HG03097 (cell line): ENCODE data around the gene OPCML.

Experiments
- ATAC-seq: cut with Tn5 transposase; IDR thresholded peaks from one replicate; pipeline ENCODE4 v1.9.1; 2021; ENCODE audit not compliant: unreplicated experiment, low FRiP score

Gene OPCML

GRCh38 chr11:133306019-133306418, 226.3 kb downstream of the OPCML start:
- no peak for ATAC-seq

GRCh38 chr11:133305208-133305956, 226.9 kb downstream of the OPCML start:
- ATAC-seq: no peak

- no peak for ATAC-seq
Observed at GRCh38 chr11:133303262-133303661, 229.0 kb downstream of the OPCML start.

- no peak for ATAC-seq
Observed at GRCh38 chr11:133302056-133302455, 230.2 kb downstream of the OPCML start.

- ATAC-seq: no peak
Observed at GRCh38 chr11:133300666-133301065, 231.6 kb downstream of the OPCML start.

GRCh38 chr11:133291780-133292179, 240.5 kb downstream of the OPCML start:
- no peak for ATAC-seq

GRCh38 chr11:133285359-133285758, 246.9 kb downstream of the OPCML start:
- ATAC-seq: no peak

- no peak for ATAC-seq
Observed at GRCh38 chr11:133284156-133284555, 248.1 kb downstream of the OPCML start.

GRCh38 chr11:133277886-133278285, 254.4 kb downstream of the OPCML start:
- no peak for ATAC-seq

GRCh38 chr11:133271871-133272776, 260.2 kb downstream of the OPCML start:
- no peak for ATAC-seq

GRCh38 chr11:133271206-133271605, 261.1 kb downstream of the OPCML start:
- ATAC-seq: no peak

GRCh38 chr11:133269267-133269666, 263.0 kb downstream of the OPCML start:
- peak; percentile 99 for ATAC-seq

- no peak for ATAC-seq
Observed at GRCh38 chr11:133266986-133267385, 265.3 kb downstream of the OPCML start.

- no peak for ATAC-seq
Observed at GRCh38 chr11:133265530-133266035, 266.7 kb downstream of the OPCML start.

GRCh38 chr11:133263332-133263731, 269.0 kb downstream of the OPCML start:
- no peak for ATAC-seq

GRCh38 chr11:133258751-133259150, 273.6 kb downstream of the OPCML start:
- ATAC-seq: no peak

GRCh38 chr11:133254601-133255000, 277.7 kb downstream of the OPCML start:
- ATAC-seq: no peak

- ATAC-seq: no peak
Observed at GRCh38 chr11:133253570-133253969, 278.7 kb downstream of the OPCML start.

- no peak for ATAC-seq
Observed at GRCh38 chr11:133251841-133252240, 280.5 kb downstream of the OPCML start.

GRCh38 chr11:133249530-133249929, 282.8 kb downstream of the OPCML start:
- ATAC-seq: no peak

- ATAC-seq: no peak
Observed at GRCh38 chr11:133249065-133249464, 283.2 kb downstream of the OPCML start.
